BJ (cell line): ENCODE data around the gene CCL1. TPM values are rescaled to one million over a fixed set of nuclear protein-coding genes. Genes with fewer than 3 reads are reported as not detected.

Experiments used
- CTCF ChIA-PET: fragments of 350-600 bp; formaldehyde crosslinking; extraction: SDS; loops from one replicate; lab custom pipeline; 2021; ENCODE audit warnings: antibody characterized with exemption, inconsistent platforms; lab: Yijun Ruan, JAX
- POLR2A ChIA-PET: fragments of 300-600 bp; sonication (Branson Sonifier 250); formaldehyde crosslinking; extraction: SDS; loops from one replicate; lab custom pipeline; 2021; ENCODE audit warnings: antibody characterized with exemption; lab: Charles Lee
- DNase-seq: peaks from one replicate; pipeline ENCODE4 v3.0.0-alpha.2; 2011; ENCODE audit warnings: low read depth
- H3K27me3 ChIP-seq: 2 replicates; pipeline ENCODE4 v1.6.0; 2011; ENCODE audit warnings: low read length; ENCODE audit not compliant: control insufficient read depth, insufficient read depth
- H3K36me3 ChIP-seq: 2 replicates; pipeline ENCODE4 v1.5.1; 2011; ENCODE audit warnings: low read length; ENCODE audit not compliant: control insufficient read depth, insufficient read depth
- H3K4me3 ChIP-seq: 2 replicates; pipeline ENCODE4 v1.5.1; 2011; ENCODE audit warnings: low read depth, mild to moderate bottlenecking, control low read depth, low read length
- polyA plus RNA-seq: library from polyadenylated mRNA; depleted of rRNA; stranded (reverse); fragments of >200 nt; gene quantifications from 2 replicates; pipeline ENCODE4 v1.2.3, GENCODE V29; 2011
- TF ChIP-seq, protein P1 (sequence below): IDR thresholded peaks from 2 replicates; pipeline ENCODE4 v1.5.1; 2011; ENCODE audit warnings: low read depth, mild to moderate bottlenecking, control low read depth, inconsistent platforms, low read length, moderate library complexity; ENCODE audit not compliant: insufficient read depth

The CCL1 gene
- polyA plus RNA-seq, 1 experiment = not detected

DNA sequence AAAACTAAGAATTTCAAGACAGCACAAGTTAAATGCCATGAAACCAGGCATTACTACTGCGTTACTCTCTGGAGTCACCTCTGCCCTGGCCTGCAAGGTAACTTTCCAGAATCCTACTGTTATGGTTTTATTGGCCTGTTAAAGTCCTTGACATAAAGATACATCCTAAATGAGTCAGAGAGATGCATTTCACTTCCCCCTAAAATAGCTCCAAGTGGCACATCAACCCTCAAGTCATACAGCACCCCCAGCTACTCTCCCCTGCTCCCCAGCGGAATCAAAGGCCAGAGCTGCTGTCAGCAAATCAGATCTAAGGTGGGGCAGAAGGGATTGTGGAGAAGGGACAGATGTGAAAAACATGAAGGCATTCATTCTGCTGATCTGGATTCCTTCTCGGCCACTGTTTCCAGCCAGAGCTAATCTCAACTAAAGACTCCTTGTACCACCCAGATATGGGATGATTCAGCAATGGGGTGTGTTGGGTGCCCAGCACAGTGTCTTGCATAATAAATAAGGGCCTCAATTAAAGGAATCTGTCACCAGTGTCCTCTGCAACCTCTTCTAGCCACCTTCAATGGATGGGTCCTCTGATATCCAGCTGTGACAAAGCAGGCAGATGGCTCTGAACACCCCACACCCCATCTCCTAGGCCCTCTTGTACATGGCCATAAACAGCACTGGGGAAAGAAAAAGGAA lies 8.5 kb upstream of the CCL1 start:
- CTCF ChIA-PET = interaction anchor here (1.2 to 4.8 kb wide), 4 partner anchors 9 to 173 kb away, joined by 3 to 39 read pairs (median 4); partner anchors contain the start of gene CCL1
- Histone ChIP-seq H3K27me3 (no peaks in the 10 kb centered on the region; the same call in 1 of the 2 replicates), H3K36me3 (no peaks in the 10 kb centered on the region), H3K4me3 (no peak overlapping the region)
- no peak for DNase-seq
- TF ChIP-seq, protein P1, sequence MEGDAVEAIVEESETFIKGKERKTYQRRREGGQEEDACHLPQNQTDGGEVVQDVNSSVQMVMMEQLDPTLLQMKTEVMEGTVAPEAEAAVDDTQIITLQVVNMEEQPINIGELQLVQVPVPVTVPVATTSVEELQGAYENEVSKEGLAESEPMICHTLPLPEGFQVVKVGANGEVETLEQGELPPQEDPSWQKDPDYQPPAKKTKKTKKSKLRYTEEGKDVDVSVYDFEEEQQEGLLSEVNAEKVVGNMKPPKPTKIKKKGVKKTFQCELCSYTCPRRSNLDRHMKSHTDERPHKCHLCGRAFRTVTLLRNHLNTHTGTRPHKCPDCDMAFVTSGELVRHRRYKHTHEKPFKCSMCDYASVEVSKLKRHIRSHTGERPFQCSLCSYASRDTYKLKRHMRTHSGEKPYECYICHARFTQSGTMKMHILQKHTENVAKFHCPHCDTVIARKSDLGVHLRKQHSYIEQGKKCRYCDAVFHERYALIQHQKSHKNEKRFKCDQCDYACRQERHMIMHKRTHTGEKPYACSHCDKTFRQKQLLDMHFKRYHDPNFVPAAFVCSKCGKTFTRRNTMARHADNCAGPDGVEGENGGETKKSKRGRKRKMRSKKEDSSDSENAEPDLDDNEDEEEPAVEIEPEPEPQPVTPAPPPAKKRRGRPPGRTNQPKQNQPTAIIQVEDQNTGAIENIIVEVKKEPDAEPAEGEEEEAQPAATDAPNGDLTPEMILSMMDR = no peak
- POLR2A ChIA-PET = no interaction called here

DNA sequence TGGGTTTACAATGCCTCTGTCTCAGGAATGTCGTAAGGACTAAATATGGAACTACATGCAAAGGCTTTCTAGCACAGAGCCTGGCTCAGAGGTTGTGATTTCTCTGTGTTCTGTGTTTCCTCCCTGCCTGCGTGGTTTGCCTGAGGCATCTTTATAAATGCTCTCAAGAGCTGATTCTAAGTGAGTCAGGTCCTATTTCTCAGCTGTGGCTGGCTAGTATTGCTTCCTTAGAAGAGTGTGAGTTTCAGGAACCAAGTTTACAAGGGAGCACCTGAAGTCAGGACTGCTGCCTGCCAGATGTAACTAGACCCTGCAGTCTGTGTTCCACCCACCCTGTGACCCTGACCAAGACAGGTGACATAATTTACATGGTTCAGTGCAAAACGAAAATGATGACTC lies 8.0 kb upstream of the CCL1 start:
- POLR2A ChIA-PET = no interaction called here
- peaks cover 1% of the 10 kb centered on the region; the same call in 1 of the 2 replicates for H3K27me3 ChIP-seq
- TF ChIP-seq, protein P1 = no peak
- H3K36me3 ChIP-seq = no peaks in the 10 kb centered on the region
- DNase-seq = peak; percentile 18
- no peak overlapping the region for H3K4me3 ChIP-seq
- CTCF ChIA-PET = interaction anchor here (1.2 to 4.8 kb wide), 4 partner anchors 9 to 172 kb away, joined by 3 to 39 read pairs (median 4); partner anchors contain the start of gene CCL1

DNA sequence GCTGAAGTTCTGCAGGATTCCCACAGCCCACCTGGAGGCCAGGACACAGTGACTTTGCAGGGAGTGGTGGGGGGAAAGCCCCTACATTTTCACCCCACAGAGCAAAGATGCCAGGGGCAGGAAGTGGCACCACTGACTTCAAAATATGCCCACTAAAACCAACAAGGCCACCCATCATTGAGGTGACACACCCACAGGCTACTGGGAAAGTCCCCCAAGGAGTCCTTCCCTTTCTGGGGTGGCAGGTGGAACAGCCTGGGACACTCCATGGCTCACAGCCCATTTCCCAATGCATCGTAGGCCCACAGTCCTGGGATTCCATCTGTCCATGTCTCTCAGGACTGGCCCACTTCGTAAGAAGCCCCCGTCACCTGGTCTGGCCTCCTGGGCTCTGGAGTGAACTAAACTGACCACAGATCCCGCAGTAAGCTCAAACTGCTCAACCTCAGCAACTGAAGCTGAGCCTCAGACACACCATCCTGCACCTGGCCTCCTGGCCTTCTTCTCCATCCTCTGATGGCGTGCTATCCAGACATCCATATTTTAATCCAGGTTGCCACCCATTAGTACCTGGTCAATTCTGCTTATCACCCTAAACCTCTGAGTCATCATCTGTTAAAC lies 7.5 kb upstream of the CCL1 start:
- Histone ChIP-seq H3K27me3 (peaks cover 1% of the 10 kb centered on the region; the same call in 1 of the 2 replicates), H3K4me3 (no peak overlapping the region), H3K36me3 (no peaks in the 10 kb centered on the region)
- CTCF ChIA-PET = interaction anchor here (1.2 to 4.8 kb wide), 4 partner anchors 8 to 170 kb away, joined by 3 to 39 read pairs (median 8); partner anchors contain the start of gene CCL1
- POLR2A ChIA-PET = no interaction called here
- TF ChIP-seq, protein P1 = no peak
- DNase-seq = no peak

DNA sequence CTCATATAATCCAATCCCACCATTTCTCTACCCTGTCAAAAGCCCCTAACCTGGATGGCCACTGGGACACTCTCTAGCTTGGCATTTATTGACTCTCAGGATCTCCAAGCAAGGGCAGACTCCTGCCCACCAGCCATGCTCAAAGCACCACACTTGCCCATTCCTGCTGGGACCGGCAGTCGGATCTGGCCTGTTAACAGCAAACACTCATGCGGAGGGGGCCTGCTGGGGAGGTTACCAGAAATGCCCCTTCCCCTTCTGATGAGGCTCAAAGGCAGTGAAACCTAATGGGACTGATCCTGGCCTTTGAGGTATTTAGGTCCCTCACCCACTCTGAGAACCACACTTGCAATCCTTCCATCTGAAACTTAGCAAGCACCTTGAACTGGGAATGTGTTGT lies 6.5 kb upstream of the CCL1 start:
- H3K36me3 ChIP-seq = no peaks in the 10 kb centered on the region

More for the DNA sequence above, 6.5 kb upstream of the CCL1 start:
- DNase-seq = no peak
- Histone ChIP-seq H3K27me3 (peaks cover 1% of the 10 kb centered on the region; the same call in 1 of the 2 replicates), H3K4me3 (no peak overlapping the region)
- TF ChIP-seq, protein P1 = no peak
- POLR2A ChIA-PET = no interaction called here
- CTCF ChIA-PET = interaction anchor here (1.5 to 3.1 kb wide), 2 partner anchors 8 to 169 kb away, joined by 5 to 11 read pairs; no protein-coding TSS in a partner anchor
